DMS153 treated with DMSO at 0.1 percent for 48 hours (cell line): ENCODE measurements around the gene NEMP1.
"Not testable (repeated sequence)": the region's sequence is repeated elsewhere in the genome, so short reads cannot be mapped to it uniquely, and the experiment has no call there.

Experiments used
- DNase-seq: peaks from one replicate; lab custom pipeline; 2025; ENCODE audit not compliant: unreplicated experiment; lab: John Stamatoyannopoulos, UW

NEMP1 gene

GRCh38 chr12:57091638-57092528, 13.3 kb upstream of the NEMP1 start:
- no peak for DNase-seq

DNA sequence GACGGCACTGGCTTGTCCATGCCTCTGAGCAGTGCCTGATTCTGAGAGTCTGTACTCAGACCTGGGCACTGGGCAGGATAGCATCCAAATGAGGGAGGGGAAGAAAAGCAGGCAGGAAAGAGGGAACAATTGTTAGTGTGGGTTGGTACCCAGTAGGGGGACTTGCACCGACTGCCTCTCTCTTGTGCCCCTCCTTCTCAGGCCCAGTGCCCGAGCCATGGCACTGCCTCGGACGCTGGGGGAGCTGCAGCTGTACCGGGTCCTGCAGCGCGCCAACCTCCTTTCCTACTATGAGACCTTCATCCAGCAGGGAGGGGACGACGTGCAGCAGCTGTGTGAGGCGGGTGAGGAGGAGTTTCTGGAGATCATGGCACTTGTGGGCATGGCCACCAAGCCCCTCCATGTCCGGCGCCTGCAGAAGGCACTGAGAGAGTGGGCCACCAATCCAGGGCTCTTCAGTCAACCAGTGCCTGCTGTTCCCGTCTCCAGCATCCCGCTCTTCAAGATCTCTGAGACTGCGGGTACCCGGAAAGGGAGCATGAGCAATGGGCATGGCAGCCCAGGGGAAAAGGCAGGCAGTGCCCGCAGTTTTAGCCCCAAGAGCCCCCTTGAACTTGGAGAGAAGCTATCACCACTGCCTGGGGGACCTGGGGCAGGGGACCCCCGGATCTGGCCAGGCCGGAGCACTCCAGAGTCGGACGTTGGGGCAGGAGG, 12.5 kb upstream of the NEMP1 start:
- DNase-seq = no peak

DNA sequence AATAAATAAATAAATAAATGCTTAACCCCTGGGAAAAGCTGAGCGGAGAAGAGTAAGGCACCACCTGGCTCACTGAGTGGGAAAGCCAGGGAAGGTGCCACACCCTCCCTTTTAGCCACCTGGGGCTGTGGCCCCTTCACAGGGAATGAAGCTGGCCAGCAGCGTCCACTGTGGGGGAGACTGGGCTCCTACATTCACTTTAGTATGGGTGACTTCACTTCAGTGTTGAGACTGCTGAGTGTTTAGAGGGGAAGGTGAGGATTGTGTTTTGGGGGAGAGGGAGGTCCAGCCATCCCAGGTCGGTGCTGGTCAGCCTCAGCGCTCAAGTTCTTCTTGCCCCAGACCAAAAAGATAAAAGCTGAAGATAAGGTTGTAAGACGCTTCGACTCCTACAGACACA, 11.9 kb upstream of the NEMP1 start:
- no peak for DNase-seq

GRCh38 chr12:57089271-57090245, 11.0 kb upstream of the NEMP1 start:
- DNase-seq = no peak

- DNase-seq = peak; percentile 81
Observed at GRCh38 chr12:57088354-57089270, 10.0 kb upstream of the NEMP1 start, which contains the start of gene NAB2. TSS of gene NAB2 (plus strand) at chr12:57089114. CDS start at chr12:57089272, 158 bp downstream.

GRCh38 chr12:57087691-57088353, 9.2 kb upstream of the NEMP1 start:
- no peak for DNase-seq

DNA sequence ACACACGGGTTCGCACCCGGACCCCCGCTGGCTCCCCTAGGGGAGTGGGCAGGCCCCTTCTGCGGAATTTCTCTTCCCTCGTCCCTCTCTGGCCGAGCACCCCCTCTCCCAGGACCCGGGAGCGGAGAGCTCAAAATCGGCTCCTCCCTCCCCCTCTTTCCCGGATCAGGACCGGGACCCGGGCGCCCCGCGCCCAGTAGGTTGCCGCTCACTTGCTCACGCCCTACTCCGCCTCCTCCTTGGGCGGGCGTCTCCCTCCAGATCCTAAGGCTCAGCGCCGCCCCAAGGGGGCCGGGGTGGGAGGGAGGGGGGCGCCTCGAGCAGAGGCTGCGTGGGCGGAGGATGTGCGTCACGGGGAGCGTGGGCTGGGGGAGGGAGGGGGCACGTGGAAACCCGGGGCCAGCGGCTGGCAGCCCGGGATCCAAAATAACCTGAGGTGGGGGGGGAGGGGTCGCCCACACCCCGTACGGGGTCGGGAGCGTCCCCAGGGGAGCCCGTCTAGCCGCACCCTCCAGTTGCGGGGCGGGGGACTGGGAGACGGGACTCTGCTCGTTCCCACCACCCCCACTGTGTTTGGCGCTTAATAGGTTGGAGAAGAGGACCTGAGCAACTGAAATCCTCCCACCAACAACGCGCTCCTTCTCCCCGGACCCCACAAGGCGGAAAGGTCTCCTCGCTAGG, 8.6 kb upstream of the NEMP1 start:
- no peak for DNase-seq

DNA sequence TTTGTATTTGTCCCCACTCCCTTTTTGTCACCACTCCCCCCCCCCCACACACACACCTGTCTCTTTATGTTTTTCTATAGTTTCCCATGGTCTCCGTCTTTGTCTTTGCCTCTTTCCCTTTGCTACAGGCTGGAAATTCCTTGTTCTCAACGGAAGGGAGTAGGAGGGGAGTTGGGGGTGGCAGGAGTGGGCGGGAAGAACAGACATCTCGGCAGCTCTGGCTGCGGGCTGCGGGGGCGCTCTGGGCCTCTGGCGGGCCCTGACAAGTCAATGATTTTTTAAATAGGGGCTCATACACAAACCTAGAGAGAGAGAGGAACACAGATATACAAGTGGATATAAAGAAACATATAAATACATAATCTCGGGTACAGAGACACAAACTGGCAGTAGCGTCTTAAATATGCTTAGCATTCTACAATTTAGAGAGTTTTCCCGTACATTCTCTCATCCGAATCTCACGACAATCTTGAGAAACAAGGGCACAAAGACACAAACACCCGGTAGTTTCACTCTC, 8.0 kb upstream of the NEMP1 start:
- DNase-seq = no peak

DNA sequence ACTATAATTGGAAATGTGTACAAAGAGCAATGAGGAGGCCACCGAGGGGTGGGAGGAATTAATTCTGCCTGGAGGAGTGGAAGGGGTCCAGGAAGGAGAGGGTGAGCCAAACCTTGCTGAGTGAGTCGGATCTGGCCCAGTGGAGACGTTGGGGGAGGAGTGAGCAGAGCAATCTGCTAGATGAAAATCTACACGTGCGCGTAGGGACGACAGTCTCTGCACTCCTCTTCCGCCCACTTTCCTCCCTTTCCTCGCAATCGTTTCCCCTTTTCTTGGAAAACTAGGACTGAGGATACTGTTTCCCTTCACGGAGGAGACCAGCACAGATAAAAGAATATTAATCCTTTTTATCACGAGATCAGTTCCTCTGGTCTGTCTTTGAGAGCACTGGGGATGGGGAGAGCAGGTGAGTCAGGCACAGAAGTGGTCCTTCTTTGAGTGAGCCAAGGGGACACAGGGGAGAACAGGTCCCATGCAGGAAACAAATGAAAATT, 7.5 kb upstream of the NEMP1 start:
- no peak for DNase-seq

DNA sequence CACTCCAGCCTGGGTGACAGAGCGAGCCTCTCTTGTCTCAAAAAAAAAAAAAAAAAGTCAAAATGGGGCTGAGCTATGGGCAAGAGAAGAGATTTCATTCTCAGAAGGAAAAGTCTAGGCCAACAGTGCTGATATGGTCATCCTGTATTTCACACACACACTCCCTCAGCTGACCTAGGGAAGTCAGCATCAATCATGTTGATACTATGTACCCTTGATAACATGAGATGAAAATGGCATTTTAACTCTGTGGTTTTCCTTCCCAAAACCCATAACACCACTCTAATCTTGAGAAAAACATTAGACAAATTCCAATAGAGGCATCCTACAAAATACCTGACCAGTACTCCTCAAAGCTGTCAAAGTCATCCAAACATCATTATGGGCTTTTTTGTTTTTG, 2.3 kb upstream of the NEMP1 start:
- no peak for DNase-seq

- no peak for DNase-seq
Observed at GRCh38 chr12:57079821-57080220, 1.2 kb upstream of the NEMP1 start.

GRCh38 chr12:57073566-57074450, 4.8 kb downstream of the NEMP1 start:
- DNase-seq = not testable (repeated sequence)

- no peak for DNase-seq
Observed at GRCh38 chr12:57072661-57073060, 5.9 kb downstream of the NEMP1 start.

DNA sequence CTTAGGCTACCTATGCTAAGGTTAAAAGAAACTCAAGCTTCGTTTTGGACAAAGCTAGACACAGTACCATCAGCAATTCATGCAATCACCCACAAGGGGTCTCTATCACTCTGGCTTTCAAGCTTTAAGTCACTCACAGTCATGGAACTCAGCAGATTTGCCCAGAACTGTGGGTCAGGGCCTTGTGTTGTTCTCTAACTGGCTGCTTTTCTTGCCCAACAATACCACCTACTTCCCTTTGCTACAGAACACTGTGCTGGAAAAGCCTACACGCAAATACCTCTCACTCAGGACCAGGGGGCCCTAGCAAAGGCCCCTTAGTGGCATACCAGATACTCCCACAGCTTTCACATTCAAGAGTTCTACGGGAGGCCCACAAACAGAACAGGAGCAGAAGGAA, 9.1 kb downstream of the NEMP1 start:
- DNase-seq = peak; percentile 53

DNA sequence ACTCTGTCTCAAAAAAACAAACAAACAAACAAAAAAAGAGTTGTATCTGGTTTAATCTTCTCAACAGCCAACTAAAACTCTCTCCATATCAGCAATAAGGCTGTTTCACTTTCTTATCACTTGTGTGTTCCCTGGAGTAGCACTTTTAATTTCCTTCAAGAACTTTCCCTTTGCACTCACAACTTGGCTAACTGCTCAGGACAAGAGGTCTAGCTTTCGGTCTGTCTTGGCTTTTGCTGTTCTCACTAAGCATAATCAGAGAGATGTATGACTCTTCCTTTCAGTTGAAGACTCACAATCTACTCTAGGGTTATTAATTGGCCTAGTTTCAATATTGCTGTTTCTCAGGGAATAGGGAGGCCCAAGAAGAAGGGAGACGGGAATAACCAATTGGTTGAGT, 12.3 kb downstream of the NEMP1 start:
- no peak for DNase-seq

DNA sequence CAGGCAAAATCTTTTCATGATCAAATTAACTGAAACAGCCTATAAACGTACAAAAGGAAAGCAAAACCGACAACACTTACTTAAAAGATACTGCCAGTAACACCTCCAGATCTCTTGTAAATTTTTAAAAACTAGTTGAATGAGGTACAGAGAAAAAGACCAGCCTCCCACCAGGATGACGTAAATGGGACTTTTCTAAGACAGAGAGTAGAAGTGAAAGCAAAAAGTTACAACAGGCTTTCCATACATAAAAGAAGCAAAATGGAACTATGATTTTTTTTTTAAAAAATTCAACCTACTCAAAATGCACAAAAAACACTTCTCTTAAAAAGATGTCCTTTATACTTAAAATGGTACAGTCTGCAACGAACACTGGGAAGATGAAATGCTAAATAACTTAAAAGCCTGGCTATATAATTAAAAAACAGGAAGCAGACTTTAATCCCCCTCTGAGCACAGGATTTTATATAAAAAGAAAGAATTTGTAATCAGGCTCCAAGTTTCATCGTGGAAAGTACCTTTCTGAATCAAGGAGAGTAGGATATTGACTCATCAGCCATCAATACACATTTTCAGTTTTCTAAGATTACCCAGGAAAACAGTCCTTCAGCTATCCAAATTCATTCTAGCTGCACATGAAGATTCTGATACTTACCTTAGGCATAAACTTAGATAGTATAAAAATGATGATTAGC, 14.5 kb downstream of the NEMP1 start:
- no peak for DNase-seq

GRCh38 chr12:57058454-57058853, 20.1 kb downstream of the NEMP1 start:
- DNase-seq = no peak
